Measurements from ENCODE around the gene SCART1.
"Not testable (repeated sequence)": the region's sequence is repeated elsewhere in the genome, so short reads cannot be mapped to it uniquely, and the experiment has no call there.

The SCART1 gene

GRCh38 chr10:133432789-133433188, 21.0 kb upstream of the SCART1 start:
- not testable (repeated sequence) for H3K27ac ChIP-seq (ENCODE audit: low read depth, low read length); H3K4me3 ChIP-seq (ENCODE audit: low read depth in 1 of 5, low read length in 5 of 5); H3K4me1 ChIP-seq (ENCODE audit: control insufficient read depth in 5 of 5, insufficient read depth in 5 of 5, low read length in 5 of 5); H3K9ac ChIP-seq (ENCODE audit: low read length in 5 of 5); H3K27me3 ChIP-seq (ENCODE audit: control insufficient read depth in 5 of 5, insufficient read depth in 4 of 5, low read length in 5 of 5); H3K36me3 ChIP-seq (ENCODE audit: control insufficient read depth in 5 of 5, insufficient read depth in 5 of 5, low read length in 5 of 5)
- peaks cover 0 to 10% (median 7%) of the 10 kb centered on the region in 5 donors for H3K9me3 ChIP-seq (ENCODE audit: control insufficient read depth in 5 of 5, low read length in 5 of 5)

GRCh38 chr10:133438711-133439273, 15.0 kb upstream of the SCART1 start:
- H3K27ac ChIP-seq (ENCODE audit: low read depth, low read length), result no peak overlapping the region
- no peaks in the 10 kb centered on the region for H3K4me1 ChIP-seq (ENCODE audit: control insufficient read depth in 5 of 5, insufficient read depth in 5 of 5, low read length in 5 of 5)
- peaks cover 0 to 3% (median 0%) of the 10 kb centered on the region in 5 donors for H3K27me3 ChIP-seq (ENCODE audit: control insufficient read depth in 5 of 5, insufficient read depth in 4 of 5, low read length in 5 of 5)
- no peaks in the 10 kb centered on the region for H3K9me3 ChIP-seq (ENCODE audit: control insufficient read depth in 5 of 5, low read length in 5 of 5)
- no peak overlapping the region for H3K9ac ChIP-seq (ENCODE audit: low read length in 5 of 5)
- peaks cover 0 to 7% (median 3%) of the 10 kb centered on the region in 5 donors for H3K36me3 ChIP-seq (ENCODE audit: control insufficient read depth in 5 of 5, insufficient read depth in 5 of 5, low read length in 5 of 5)
- no peak overlapping the region for H3K4me3 ChIP-seq (ENCODE audit: low read depth in 1 of 5, low read length in 5 of 5)

- Histone ChIP-seq H3K36me3 (ENCODE audit: control insufficient read depth in 5 of 5, insufficient read depth in 5 of 5, low read length in 5 of 5) (peaks cover 0 to 7% (median 3%) of the 10 kb centered on the region in 5 donors), H3K4me3 (ENCODE audit: low read depth in 1 of 5, low read length in 5 of 5) (no peak overlapping the region), H3K9me3 (ENCODE audit: control insufficient read depth in 5 of 5, low read length in 5 of 5) (no peaks in the 10 kb centered on the region), H3K9ac (ENCODE audit: low read length in 5 of 5) (no peak overlapping the region), H3K27me3 (ENCODE audit: control insufficient read depth in 5 of 5, insufficient read depth in 4 of 5, low read length in 5 of 5) (peaks cover 0 to 3% (median 0%) of the 10 kb centered on the region in 5 donors), H3K4me1 (ENCODE audit: control insufficient read depth in 5 of 5, insufficient read depth in 5 of 5, low read length in 5 of 5) (no peaks in the 10 kb centered on the region), H3K27ac (ENCODE audit: low read depth, low read length) (no peak overlapping the region)
These were observed 14.0 kb upstream of the SCART1 start for GRCh38 chr10:133439517-133440461.

GRCh38 chr10:133440633-133441285, 13.0 kb upstream of the SCART1 start:
- Histone ChIP-seq H3K36me3 (ENCODE audit: control insufficient read depth in 5 of 5, insufficient read depth in 5 of 5, low read length in 5 of 5) (peaks cover 0 to 7% (median 3%) of the 10 kb centered on the region in 5 donors), H3K9ac (ENCODE audit: low read length in 5 of 5) (no peak overlapping the region), H3K9me3 (ENCODE audit: control insufficient read depth in 5 of 5, low read length in 5 of 5) (peaks cover 0 to 6% (median 0%) of the 10 kb centered on the region in 5 donors), H3K27me3 (ENCODE audit: control insufficient read depth in 5 of 5, insufficient read depth in 4 of 5, low read length in 5 of 5) (peaks cover 0 to 3% (median 0%) of the 10 kb centered on the region in 5 donors), H3K4me3 (ENCODE audit: low read depth in 1 of 5, low read length in 5 of 5) (no peak overlapping the region), H3K4me1 (ENCODE audit: control insufficient read depth in 5 of 5, insufficient read depth in 5 of 5, low read length in 5 of 5) (no peaks in the 10 kb centered on the region), H3K27ac (ENCODE audit: low read depth, low read length) (no peak overlapping the region)

GRCh38 chr10:133441356-133441755, 12.4 kb upstream of the SCART1 start:
- not testable (repeated sequence) for H3K9ac ChIP-seq (ENCODE audit: low read length in 5 of 5); H3K27ac ChIP-seq (ENCODE audit: low read depth, low read length); H3K9me3 ChIP-seq (ENCODE audit: control insufficient read depth in 5 of 5, low read length in 5 of 5); H3K4me3 ChIP-seq (ENCODE audit: low read depth in 1 of 5, low read length in 5 of 5); H3K36me3 ChIP-seq (ENCODE audit: control insufficient read depth in 5 of 5, insufficient read depth in 5 of 5, low read length in 5 of 5); H3K4me1 ChIP-seq (ENCODE audit: control insufficient read depth in 5 of 5, insufficient read depth in 5 of 5, low read length in 5 of 5); H3K27me3 ChIP-seq (ENCODE audit: control insufficient read depth in 5 of 5, insufficient read depth in 4 of 5, low read length in 5 of 5)

- Histone ChIP-seq H3K4me1 (ENCODE audit: control insufficient read depth in 5 of 5, insufficient read depth in 5 of 5, low read length in 5 of 5) (no peaks in the 10 kb centered on the region), H3K9me3 (ENCODE audit: control insufficient read depth in 5 of 5, low read length in 5 of 5) (peaks cover 0 to 11% (median 4%) of the 10 kb centered on the region in 5 donors), H3K36me3 (ENCODE audit: control insufficient read depth in 5 of 5, insufficient read depth in 5 of 5, low read length in 5 of 5) (peaks cover 0 to 7% (median 3%) of the 10 kb centered on the region in 5 donors), H3K9ac (ENCODE audit: low read length in 5 of 5) (no peak overlapping the region), H3K27me3 (ENCODE audit: control insufficient read depth in 5 of 5, insufficient read depth in 4 of 5, low read length in 5 of 5) (peaks cover 0 to 3% (median 0%) of the 10 kb centered on the region in 5 donors), H3K27ac (ENCODE audit: low read depth, low read length) (no peak overlapping the region), H3K4me3 (ENCODE audit: low read depth in 1 of 5, low read length in 5 of 5) (no peak overlapping the region)
These were observed 12.0 kb upstream of the SCART1 start for GRCh38 chr10:133441780-133442179.

GRCh38 chr10:133442191-133442966, 11.4 kb upstream of the SCART1 start:
- peaks cover 0 to 3% (median 0%) of the 10 kb centered on the region in 5 donors for H3K27me3 ChIP-seq (ENCODE audit: control insufficient read depth in 5 of 5, insufficient read depth in 4 of 5, low read length in 5 of 5)
- H3K27ac ChIP-seq (ENCODE audit: low read depth, low read length), result no peak overlapping the region
- H3K9ac ChIP-seq (ENCODE audit: low read length in 5 of 5), result no peak overlapping the region
- no peak overlapping the region for H3K4me3 ChIP-seq (ENCODE audit: low read depth in 1 of 5, low read length in 5 of 5)
- peaks cover 0 to 7% (median 3%) of the 10 kb centered on the region in 5 donors for H3K36me3 ChIP-seq (ENCODE audit: control insufficient read depth in 5 of 5, insufficient read depth in 5 of 5, low read length in 5 of 5)
- H3K9me3 ChIP-seq (ENCODE audit: control insufficient read depth in 5 of 5, low read length in 5 of 5), result peaks cover 2 to 17% (median 10%) of the 10 kb centered on the region in 5 donors
- H3K4me1 ChIP-seq (ENCODE audit: control insufficient read depth in 5 of 5, insufficient read depth in 5 of 5, low read length in 5 of 5), result no peaks in the 10 kb centered on the region

GRCh38 chr10:133442967-133443924, 10.5 kb upstream of the SCART1 start:
- H3K36me3 ChIP-seq (ENCODE audit: control insufficient read depth in 5 of 5, insufficient read depth in 5 of 5, low read length in 5 of 5), result peaks cover 0 to 7% (median 3%) of the 10 kb centered on the region in 5 donors
- H3K9ac ChIP-seq (ENCODE audit: low read length in 5 of 5), result no peak overlapping the region
- H3K27ac ChIP-seq (ENCODE audit: low read depth, low read length), result no peak overlapping the region
- no peaks in the 10 kb centered on the region for H3K4me1 ChIP-seq (ENCODE audit: control insufficient read depth in 5 of 5, insufficient read depth in 5 of 5, low read length in 5 of 5)
- peaks cover 5 to 24% (median 18%) of the 10 kb centered on the region in 5 donors for H3K9me3 ChIP-seq (ENCODE audit: control insufficient read depth in 5 of 5, low read length in 5 of 5)
- H3K4me3 ChIP-seq (ENCODE audit: low read depth in 1 of 5, low read length in 5 of 5), result no peak overlapping the region
- H3K27me3 ChIP-seq (ENCODE audit: control insufficient read depth in 5 of 5, insufficient read depth in 4 of 5, low read length in 5 of 5), result peaks cover 0 to 3% (median 0%) of the 10 kb centered on the region in 5 donors
